Kidney (tissue), 14 donors: Measurements from ENCODE around the gene CRACDL. TPM values are rescaled to one million over a fixed set of nuclear protein-coding genes. Genes with fewer than 3 reads are reported as not detected.
A peak's percentile ranks its signal among the peaks of the same experiment; 100 is the strongest.

ENCODE experiments used
- DNase-seq, 5 donors: peaks; one replicate each; pipeline ENCODE4 v3.0.0-alpha.2; 2013 to 2020
- FAIRE-seq: peaks from 2 replicates; lab custom pipeline; 2012; peaks lifted over from hg19 to GRCh38; lab: Jason Lieb, UNC
- H3K27ac ChIP-seq, 2 donors: one replicate each; pipeline ENCODE4 v1.7.0; 2013; ENCODE audit warnings: low read depth in 2 of 2, low read length in 2 of 2, inconsistent platforms in 1 of 2
- H3K27me3 ChIP-seq: one replicate; pipeline ENCODE4 v1.7.1; 2013; ENCODE audit warnings: low read length, inconsistent platforms; ENCODE audit not compliant: control insufficient read depth, insufficient read depth
- H3K36me3 ChIP-seq, 3 donors: one replicate each; pipeline versions ENCODE4 v1.7.0 to v1.7.1; 2013; ENCODE audit warnings: low read length in 3 of 3, control low read depth in 1 of 3, inconsistent platforms in 1 of 3; ENCODE audit not compliant: insufficient read depth in 3 of 3, control insufficient read depth in 2 of 3
- H3K4me1 ChIP-seq, 3 donors: one replicate each; pipeline versions ENCODE4 v1.7.0 to v1.7.1; 2013; ENCODE audit warnings: low read length in 3 of 3, inconsistent platforms in 1 of 3, low read depth in 1 of 3; ENCODE audit not compliant: control insufficient read depth in 2 of 3, insufficient read depth in 2 of 3
- H3K4me3 ChIP-seq, 3 donors: one replicate each; pipeline versions ENCODE4 v1.7.0 to v1.8.1; 2013; ENCODE audit warnings: low read length in 3 of 3, control low read depth in 1 of 3, inconsistent platforms in 1 of 3
- H3K9ac ChIP-seq, 3 donors: one replicate each; pipeline versions ENCODE4 v1.7.0 to v1.7.1; 2013; ENCODE audit warnings: low read length in 3 of 3, control low read depth in 1 of 3, inconsistent platforms in 1 of 3
- H3K9me3 ChIP-seq, 3 donors: one replicate each; pipeline versions ENCODE4 v1.7.0 to v1.7.1; 2013; ENCODE audit warnings: low read length in 3 of 3, control low read depth in 1 of 3, inconsistent platforms in 1 of 3; ENCODE audit not compliant: control insufficient read depth in 2 of 3, insufficient read depth in 1 of 3
- intact Hi-C: fragments of 100-400 bp; cut with DNase I; formaldehyde crosslinking; loops from one replicate; pipeline ENCODE4 v1.11.1; 2022
- polyA plus RNA-seq: library from polyadenylated mRNA; stranded (reverse); fragments of 350-450 nt; fragmentation: Illumina TruSeq; extraction: RNeasy Lipid Tissue Mini Kit (QIAGEN cat#74804); gene quantifications from one replicate; pipeline ENCODE4 v1.2.3, GENCODE V29; 2014; ENCODE audit warnings: low read depth, low replicate concordance; ENCODE audit not compliant: insufficient read depth
- total RNA-seq: library from RNA; stranded (reverse); fragmentation: NEBNext Ultra II Directional; extraction: Animal tissue kit (Norgen Biotek cat#: 25700); gene quantifications from one replicate; pipeline ENCODE4 v1.2.1, GENCODE V29; 2021
- TF ChIP-seq, protein P1 (sequence below): IDR thresholded peaks from 3 replicates; pipeline ENCODE4 v1.5.1; 2012; ENCODE audit warnings: mild to moderate bottlenecking, moderate library complexity, borderline replicate concordance; ENCODE audit not compliant: insufficient read depth; ENCODE audit errors: extremely low read depth
- donor health status: control.
- donor health status: control.
- donor health status: control.
- donor health status: control.
- donor health status: control.
- donor health status: DM: yes; HTN: yes; CAD: no.
- donor health status: Normal renal cell carcinoma (clear cell type).

The CRACDL gene
- total and polyA plus RNA-seq, 2 donors from 2014 or later, result 4.3 to 14.8 TPM

- TF ChIP-seq, protein P1, sequence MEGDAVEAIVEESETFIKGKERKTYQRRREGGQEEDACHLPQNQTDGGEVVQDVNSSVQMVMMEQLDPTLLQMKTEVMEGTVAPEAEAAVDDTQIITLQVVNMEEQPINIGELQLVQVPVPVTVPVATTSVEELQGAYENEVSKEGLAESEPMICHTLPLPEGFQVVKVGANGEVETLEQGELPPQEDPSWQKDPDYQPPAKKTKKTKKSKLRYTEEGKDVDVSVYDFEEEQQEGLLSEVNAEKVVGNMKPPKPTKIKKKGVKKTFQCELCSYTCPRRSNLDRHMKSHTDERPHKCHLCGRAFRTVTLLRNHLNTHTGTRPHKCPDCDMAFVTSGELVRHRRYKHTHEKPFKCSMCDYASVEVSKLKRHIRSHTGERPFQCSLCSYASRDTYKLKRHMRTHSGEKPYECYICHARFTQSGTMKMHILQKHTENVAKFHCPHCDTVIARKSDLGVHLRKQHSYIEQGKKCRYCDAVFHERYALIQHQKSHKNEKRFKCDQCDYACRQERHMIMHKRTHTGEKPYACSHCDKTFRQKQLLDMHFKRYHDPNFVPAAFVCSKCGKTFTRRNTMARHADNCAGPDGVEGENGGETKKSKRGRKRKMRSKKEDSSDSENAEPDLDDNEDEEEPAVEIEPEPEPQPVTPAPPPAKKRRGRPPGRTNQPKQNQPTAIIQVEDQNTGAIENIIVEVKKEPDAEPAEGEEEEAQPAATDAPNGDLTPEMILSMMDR, result no peak
- no peak for FAIRE-seq
- H3K9me3 ChIP-seq, result no peaks in the 10 kb centered on the region
- H3K9ac ChIP-seq, result no peak overlapping the region
- no peaks in the 10 kb centered on the region for H3K4me1 ChIP-seq
- H3K36me3 ChIP-seq, result no peaks in the 10 kb centered on the region
- no peaks in the 10 kb centered on the region for H3K27me3 ChIP-seq
- intact Hi-C loops, result no loop called here
- DNase-seq, result peak in 1 of 5 donors; percentile 43
- H3K27ac ChIP-seq, result no peak overlapping the region
- H3K4me3 ChIP-seq, result no peak overlapping the region
Measured at GRCh38 chr2:98827625-98828368, 108.2 kb downstream of the CRACDL start.

GRCh38 chr2:98826856-98827255 is 109.2 kb downstream of the CRACDL start:
- no peaks in the 10 kb centered on the region for H3K9me3 ChIP-seq
- no peaks in the 10 kb centered on the region for H3K36me3 ChIP-seq
- no peaks in the 10 kb centered on the region for H3K27me3 ChIP-seq
- no peaks in the 10 kb centered on the region for H3K4me1 ChIP-seq
- TF ChIP-seq, protein P1, result no peak
- no peak for DNase-seq
- intact Hi-C loops, result no loop called here
- no peak overlapping the region for H3K4me3 ChIP-seq
- no peak overlapping the region for H3K9ac ChIP-seq
- no peak for FAIRE-seq
- no peak overlapping the region for H3K27ac ChIP-seq

- Histone ChIP-seq H3K9me3 (no peaks in the 10 kb centered on the region), H3K36me3 (no peaks in the 10 kb centered on the region), H3K27me3 (no peaks in the 10 kb centered on the region), H3K4me1 (no peaks in the 10 kb centered on the region), H3K27ac (no peak overlapping the region), H3K4me3 (no peak overlapping the region), H3K9ac (no peak overlapping the region)
- intact Hi-C loops, result no loop called here
- DNase-seq (no peak), FAIRE-seq (no peak)
- TF ChIP-seq, protein P1, result no peak
Measured at GRCh38 chr2:98825858-98826257, 110.2 kb downstream of the CRACDL start.

GRCh38 chr2:98825404-98825803 is 110.6 kb downstream of the CRACDL start:
- no peak for FAIRE-seq
- Histone ChIP-seq H3K4me1 (no peaks in the 10 kb centered on the region), H3K9me3 (no peaks in the 10 kb centered on the region), H3K27me3 (no peaks in the 10 kb centered on the region), H3K27ac (no peak overlapping the region), H3K36me3 (no peaks in the 10 kb centered on the region), H3K9ac (no peak overlapping the region), H3K4me3 (no peak overlapping the region)
- TF ChIP-seq, protein P1, result no peak
- DNase-seq, result no peak
- intact Hi-C loops, result no loop called here
